Activated B cell treated with CpG ODN at 0.5 μM for 24 hours (primary cell): ENCODE measurements around the gene PSIP1. TPM values are rescaled to one million over a fixed set of nuclear protein-coding genes. Genes with fewer than 3 reads are reported as not detected.
"Not testable (repeated sequence)": the region's sequence is repeated elsewhere in the genome, so short reads cannot be mapped to it uniquely, and the experiment has no call there.

Experiments used
- ATAC-seq: fragments of 200-7000 bp; cut with Tn5 transposase; one replicate; pipeline ENCODE4 v1.10.0; 2021; ENCODE audit warnings: low read depth, mild to moderate bottlenecking, moderate library complexity
- CTCF ChIA-PET: fragments of 350-600 bp; sonication (Branson Sonifier 250); formaldehyde crosslinking; loops from one replicate; lab custom pipeline; 2021; ENCODE audit warnings: antibody characterized with exemption; lab: Charles Lee
- POLR2A ChIA-PET: fragments of 350-600 bp; sonication (Branson Sonifier 250); formaldehyde crosslinking; loops from one replicate; lab custom pipeline; 2021; ENCODE audit warnings: antibody characterized with exemption; lab: Charles Lee
- DNase-seq: peaks from one replicate; pipeline ENCODE4 v3.0.0; 2022
- H3K27ac Mint-ChIP-seq: one replicate; pipeline ENCODE4 v1.8.0; 2020; ENCODE audit warnings: mixed read lengths
- H3K27me3 Mint-ChIP-seq: one replicate; pipeline ENCODE4 v1.8.0; 2021; ENCODE audit warnings: mixed read lengths
- H3K36me3 Mint-ChIP-seq: one replicate; pipeline ENCODE4 v1.8.0; 2021; ENCODE audit warnings: low read depth, mixed read lengths
- H3K4me1 Mint-ChIP-seq: one replicate; pipeline ENCODE4 v1.8.0; 2021; ENCODE audit warnings: mixed read lengths
- H3K4me3 Mint-ChIP-seq: one replicate; pipeline ENCODE4 v1.8.0; 2020; ENCODE audit warnings: mild to moderate bottlenecking, mixed read lengths
- H3K9me3 Mint-ChIP-seq: one replicate; pipeline ENCODE4 v1.8.0; 2020; ENCODE audit warnings: mixed read lengths
- CTCF ChIP-seq: fragments of 200-600 bp; IDR thresholded peaks from one replicate; pipeline ENCODE4 v1.8.0; 2022; ENCODE audit warnings: antibody characterized with exemption, mild to moderate bottlenecking
- intact Hi-C: fragments of 100-400 bp; cut with micrococcal nuclease; formaldehyde crosslinking; loops from one replicate; pipeline ENCODE4 v1.15.1; 2024
- total RNA-seq: library from RNA; stranded (reverse); gene quantifications from 2 replicates; pipeline ENCODE4 v1.2.3, GENCODE V29; 2022

Gene PSIP1
- total RNA-seq, 1 donor from 2014 or later, result 57.2 TPM

GRCh38 chr9:15543047-15543813 lies 32.5 kb upstream of the PSIP1 start:
- Mint-ChIP-seq H3K4me1 (no peaks in the 10 kb centered on the region), H3K27me3 (no peaks in the 10 kb centered on the region), H3K9me3 (no peaks in the 10 kb centered on the region), H3K27ac (no peak overlapping the region), H3K36me3 (no peaks in the 10 kb centered on the region), H3K4me3 (no peak overlapping the region)
- ATAC-seq (no peak), DNase-seq (no peak)
- POLR2A ChIA-PET, result no interaction called here
- TF ChIP-seq CTCF, result no peak
- intact Hi-C loops, result no loop called here
- CTCF ChIA-PET, result no interaction called here

- no peak overlapping the region for H3K4me3 Mint-ChIP-seq
- TF ChIP-seq CTCF, result no peak
- no peaks in the 10 kb centered on the region for H3K9me3 Mint-ChIP-seq
- no peak for DNase-seq
- intact Hi-C loops, result no loop called here
- no peaks in the 10 kb centered on the region for H3K4me1 Mint-ChIP-seq
- H3K27ac Mint-ChIP-seq, result no peak overlapping the region
- no peak for ATAC-seq
- CTCF ChIA-PET, result no interaction called here
- POLR2A ChIA-PET, result no interaction called here
- no peaks in the 10 kb centered on the region for H3K27me3 Mint-ChIP-seq
- no peaks in the 10 kb centered on the region for H3K36me3 Mint-ChIP-seq
Observed at GRCh38 chr9:15542624-15543023, 31.9 kb upstream of the PSIP1 start.

- POLR2A ChIA-PET, result no interaction called here
- no peak overlapping the region for H3K4me3 Mint-ChIP-seq
Observed at GRCh38 chr9:15541872-15542271, 31.1 kb upstream of the PSIP1 start.

GRCh38 chr9:15531380-15531779 lies 20.6 kb upstream of the PSIP1 start:
- intact Hi-C loops, result no loop called here
- ChIA-PET POLR2A (interaction anchor here (0.7 kb wide), 1 partner anchor 641 kb away, joined by 3 read pairs; no protein-coding TSS in a partner anchor), CTCF (no interaction called here)
- H3K4me3 Mint-ChIP-seq, result no peak overlapping the region
- no peaks in the 10 kb centered on the region for H3K9me3 Mint-ChIP-seq
- DNase-seq, result no peak
- ATAC-seq, result no peak
- no peak overlapping the region for H3K27ac Mint-ChIP-seq
- no peaks in the 10 kb centered on the region for H3K27me3 Mint-ChIP-seq
- no peaks in the 10 kb centered on the region for H3K36me3 Mint-ChIP-seq
- H3K4me1 Mint-ChIP-seq, result peaks cover 10% of the 10 kb centered on the region
- TF ChIP-seq CTCF, result no peak

More at GRCh38 chr9:15541872-15542271, 31.1 kb upstream of the PSIP1 start:
- CTCF ChIA-PET, result no interaction called here
- H3K4me1 Mint-ChIP-seq, result no peaks in the 10 kb centered on the region
- H3K36me3 Mint-ChIP-seq, result no peaks in the 10 kb centered on the region
- TF ChIP-seq CTCF, result no peak
- DNase-seq (no peak), ATAC-seq (no peak)
- intact Hi-C loops, result no loop called here
- no peaks in the 10 kb centered on the region for H3K27me3 Mint-ChIP-seq
- no peaks in the 10 kb centered on the region for H3K9me3 Mint-ChIP-seq
- no peak overlapping the region for H3K27ac Mint-ChIP-seq

GRCh38 chr9:15529566-15530324 lies 19.0 kb upstream of the PSIP1 start:
- no peak for TF ChIP-seq CTCF
- H3K27ac Mint-ChIP-seq, result peak overlapping the region; percentile 46
- ATAC-seq (no peak), DNase-seq (no peak)
- intact Hi-C loops, result no loop called here
- H3K9me3 Mint-ChIP-seq, result no peaks in the 10 kb centered on the region
- H3K4me1 Mint-ChIP-seq, result peaks cover 10% of the 10 kb centered on the region
- ChIA-PET CTCF (interaction anchor here (0.5 kb wide), 1 partner anchor 15 kb away, joined by 4 read pairs; no protein-coding TSS in a partner anchor), POLR2A (no interaction called here)
- H3K4me3 Mint-ChIP-seq, result no peak overlapping the region
- H3K36me3 Mint-ChIP-seq, result no peaks in the 10 kb centered on the region
- H3K27me3 Mint-ChIP-seq, result peaks cover 4% of the 10 kb centered on the region

- H3K27ac Mint-ChIP-seq, H3K4me1 Mint-ChIP-seq, intact Hi-C loops, H3K4me3 Mint-ChIP-seq, DNase-seq, H3K27me3 Mint-ChIP-seq, H3K9me3 Mint-ChIP-seq, CTCF ChIA-PET, H3K36me3 Mint-ChIP-seq, ATAC-seq, POLR2A ChIA-PET: not testable (repeated sequence)
Observed at GRCh38 chr9:15527035-15527434, 16.3 kb upstream of the PSIP1 start.
